ENCODE measurements around the gene HPDL. TPM values are rescaled to one million over a fixed set of nuclear protein-coding genes. Genes with fewer than 3 reads are reported as not detected.

Gene HPDL
- total RNA-seq, 3 donors from 2014 or later: 2.1 to 8.8 (median 7.4) TPM

GRCh38 chr1:45314266-45314665, 12.4 kb upstream of the HPDL start:
- no peak for DNase-seq

GRCh38 chr1:45317166-45317565, 9.5 kb upstream of the HPDL start:
- H3K4me3 ChIP-seq: no peak overlapping the region
- ATAC-seq (no peak), DNase-seq (no peak)
- H3K4me1 ChIP-seq (ENCODE audit: low read depth): no peaks in the 10 kb centered on the region
- intact Hi-C loops (cut with DNase I, micrococcal nuclease): no loop called here
- TF ChIP-seq CTCF (IDR thresholded peaks at IDR 0.05): no peak
- H3K36me3 ChIP-seq (ENCODE audit: low read depth): no peaks in the 10 kb centered on the region
- H3K9me3 ChIP-seq: no peaks in the 10 kb centered on the region

More at GRCh38 chr1:45314266-45314665, 12.4 kb upstream of the HPDL start:
- Histone ChIP-seq H3K36me3 (ENCODE audit: low read depth) (no peaks in the 10 kb centered on the region), H3K4me1 (ENCODE audit: low read depth) (no peaks in the 10 kb centered on the region), H3K9me3 (no peaks in the 10 kb centered on the region), H3K4me3 (no peak overlapping the region)
- no peak for TF ChIP-seq CTCF (IDR thresholded peaks at IDR 0.05)
- intact Hi-C loops (cut with DNase I, micrococcal nuclease): no loop called here
- ATAC-seq: no peak

- ATAC-seq (no peak), DNase-seq (no peak)
- Histone ChIP-seq H3K36me3 (ENCODE audit: low read depth) (no peaks in the 10 kb centered on the region), H3K4me1 (ENCODE audit: low read depth) (no peaks in the 10 kb centered on the region), H3K4me3 (no peak overlapping the region), H3K9me3 (no peaks in the 10 kb centered on the region)
- TF ChIP-seq CTCF (IDR thresholded peaks at IDR 0.05): no peak
- intact Hi-C loops (cut with DNase I, micrococcal nuclease): no loop called here
Observed at GRCh38 chr1:45319761-45320160, 6.9 kb upstream of the HPDL start.

GRCh38 chr1:45321444-45321843, 5.3 kb upstream of the HPDL start:
- Histone ChIP-seq H3K4me1 (ENCODE audit: low read depth) (peaks cover 7% of the 10 kb centered on the region), H3K9me3 (no peaks in the 10 kb centered on the region), H3K36me3 (ENCODE audit: low read depth) (no peaks in the 10 kb centered on the region), H3K4me3 (no peak overlapping the region)
- no peak for DNase-seq
- no peak for TF ChIP-seq CTCF (IDR thresholded peaks at IDR 0.05)
- no peak for ATAC-seq
- intact Hi-C loops (cut with DNase I, micrococcal nuclease): no loop called here

- ATAC-seq (no peak), DNase-seq (no peak)
- H3K9me3 ChIP-seq: no peaks in the 10 kb centered on the region
- intact Hi-C loops (cut with DNase I, micrococcal nuclease): no loop called here
- no peak overlapping the region for H3K4me3 ChIP-seq
- H3K36me3 ChIP-seq (ENCODE audit: low read depth): no peaks in the 10 kb centered on the region
- no peak for TF ChIP-seq CTCF (IDR thresholded peaks at IDR 0.05)
- peaks cover 14% of the 10 kb centered on the region for H3K4me1 ChIP-seq (ENCODE audit: low read depth)
Observed at GRCh38 chr1:45322486-45323040, 4.1 kb upstream of the HPDL start.
